Measurements from ENCODE around the gene ARID5A. TPM values are rescaled to one million over a fixed set of nuclear protein-coding genes. Genes with fewer than 3 reads are reported as not detected.
A peak's percentile ranks its signal among the peaks of the same experiment; 100 is the strongest.

The ARID5A gene
- total and polyA plus RNA-seq, 2 of the 13 experiments (the other 11 are each of a cell fraction or from before 2014, with no cell fraction given) = 6.0 to 9.5 TPM

- TF ChIP-seq, protein P1, sequence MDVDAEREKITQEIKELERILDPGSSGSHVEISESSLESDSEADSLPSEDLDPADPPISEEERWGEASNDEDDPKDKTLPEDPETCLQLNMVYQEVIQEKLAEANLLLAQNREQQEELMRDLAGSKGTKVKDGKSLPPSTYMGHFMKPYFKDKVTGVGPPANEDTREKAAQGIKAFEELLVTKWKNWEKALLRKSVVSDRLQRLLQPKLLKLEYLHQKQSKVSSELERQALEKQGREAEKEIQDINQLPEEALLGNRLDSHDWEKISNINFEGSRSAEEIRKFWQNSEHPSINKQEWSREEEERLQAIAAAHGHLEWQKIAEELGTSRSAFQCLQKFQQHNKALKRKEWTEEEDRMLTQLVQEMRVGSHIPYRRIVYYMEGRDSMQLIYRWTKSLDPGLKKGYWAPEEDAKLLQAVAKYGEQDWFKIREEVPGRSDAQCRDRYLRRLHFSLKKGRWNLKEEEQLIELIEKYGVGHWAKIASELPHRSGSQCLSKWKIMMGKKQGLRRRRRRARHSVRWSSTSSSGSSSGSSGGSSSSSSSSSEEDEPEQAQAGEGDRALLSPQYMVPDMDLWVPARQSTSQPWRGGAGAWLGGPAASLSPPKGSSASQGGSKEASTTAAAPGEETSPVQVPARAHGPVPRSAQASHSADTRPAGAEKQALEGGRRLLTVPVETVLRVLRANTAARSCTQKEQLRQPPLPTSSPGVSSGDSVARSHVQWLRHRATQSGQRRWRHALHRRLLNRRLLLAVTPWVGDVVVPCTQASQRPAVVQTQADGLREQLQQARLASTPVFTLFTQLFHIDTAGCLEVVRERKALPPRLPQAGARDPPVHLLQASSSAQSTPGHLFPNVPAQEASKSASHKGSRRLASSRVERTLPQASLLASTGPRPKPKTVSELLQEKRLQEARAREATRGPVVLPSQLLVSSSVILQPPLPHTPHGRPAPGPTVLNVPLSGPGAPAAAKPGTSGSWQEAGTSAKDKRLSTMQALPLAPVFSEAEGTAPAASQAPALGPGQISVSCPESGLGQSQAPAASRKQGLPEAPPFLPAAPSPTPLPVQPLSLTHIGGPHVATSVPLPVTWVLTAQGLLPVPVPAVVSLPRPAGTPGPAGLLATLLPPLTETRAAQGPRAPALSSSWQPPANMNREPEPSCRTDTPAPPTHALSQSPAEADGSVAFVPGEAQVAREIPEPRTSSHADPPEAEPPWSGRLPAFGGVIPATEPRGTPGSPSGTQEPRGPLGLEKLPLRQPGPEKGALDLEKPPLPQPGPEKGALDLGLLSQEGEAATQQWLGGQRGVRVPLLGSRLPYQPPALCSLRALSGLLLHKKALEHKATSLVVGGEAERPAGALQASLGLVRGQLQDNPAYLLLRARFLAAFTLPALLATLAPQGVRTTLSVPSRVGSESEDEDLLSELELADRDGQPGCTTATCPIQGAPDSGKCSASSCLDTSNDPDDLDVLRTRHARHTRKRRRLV (CRISPR knock-in tag; IDR thresholded peaks at IDR 0.05) = no peak
- TF ChIP-seq CCDC6 (CRISPR knock-in tag; IDR thresholded peaks at IDR 0.05) (peak; percentile 75; the same call in 1 of the 2 replicates), SNRNP70 (IDR thresholded peaks at IDR 0.05; ENCODE audit: low read depth, low read length) (no peak), ZBTB20 (CRISPR knock-in tag; IDR thresholded peaks at IDR 0.05; ENCODE audit: borderline replicate concordance, low read depth) (no peak), NFYC (CRISPR knock-in tag; IDR thresholded peaks at IDR 0.05) (no peak), CEBPG (CRISPR knock-in tag; IDR thresholded peaks at IDR 0.05) (no peak), GATA4 (IDR thresholded peaks at IDR 0.05; ENCODE audit: borderline replicate concordance, low read depth) (no peak), DRAP1 (CRISPR knock-in tag; IDR thresholded peaks at IDR 0.05) (peak; percentile 47; the same call in 1 of the 2 replicates), TAF1 (CRISPR knock-in tag; IDR thresholded peaks at IDR 0.05) (no peak), LBX2 (CRISPR knock-in tag; IDR thresholded peaks at IDR 0.05; ENCODE audit: borderline replicate concordance) (no peak), ZNF644 (CRISPR knock-in tag; IDR thresholded peaks at IDR 0.05; ENCODE audit: low read depth) (no peak), ZNF232 (CRISPR knock-in tag; IDR thresholded peaks at IDR 0.05; ENCODE audit: borderline replicate concordance) (peak; percentile 66; the same call in 1 of the 2 replicates), SP2 (CRISPR knock-in tag; IDR thresholded peaks at IDR 0.05) (no peak), ZNF460 (CRISPR knock-in tag; IDR thresholded peaks at IDR 0.05; ENCODE audit: borderline replicate concordance) (no peak), ZNF879 (CRISPR knock-in tag; IDR thresholded peaks at IDR 0.05) (no peak), MYNN (CRISPR knock-in tag; IDR thresholded peaks at IDR 0.05; ENCODE audit: low read depth) (no peak), ZNF780A (CRISPR knock-in tag; IDR thresholded peaks at IDR 0.05) (no peak)
- TF ChIP-seq, protein P2, sequence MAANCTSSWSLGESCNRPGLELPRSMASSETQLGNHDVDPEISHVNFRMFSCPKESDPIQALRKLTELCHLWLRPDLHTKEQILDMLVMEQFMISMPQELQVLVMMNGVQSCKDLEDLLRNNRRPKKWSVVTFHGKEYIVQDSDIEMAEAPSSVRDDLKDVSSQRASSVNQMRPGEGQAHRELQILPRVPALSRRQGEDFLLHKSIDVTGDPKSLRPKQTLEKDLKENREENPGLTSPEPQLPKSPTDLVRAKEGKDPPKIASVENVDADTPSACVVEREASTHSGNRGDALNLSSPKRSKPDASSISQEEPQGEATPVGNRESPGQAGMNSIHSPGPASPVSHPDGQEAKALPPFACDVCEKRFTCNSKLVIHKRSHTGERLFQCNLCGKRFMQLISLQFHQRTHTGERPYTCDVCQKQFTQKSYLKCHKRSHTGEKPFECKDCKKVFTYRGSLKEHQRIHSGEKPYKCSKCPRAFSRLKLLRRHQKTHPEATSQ (CRISPR knock-in tag; IDR thresholded peaks at IDR 0.05; ENCODE audit: borderline replicate concordance) = no peak
- TF ChIP-seq, protein P3, sequence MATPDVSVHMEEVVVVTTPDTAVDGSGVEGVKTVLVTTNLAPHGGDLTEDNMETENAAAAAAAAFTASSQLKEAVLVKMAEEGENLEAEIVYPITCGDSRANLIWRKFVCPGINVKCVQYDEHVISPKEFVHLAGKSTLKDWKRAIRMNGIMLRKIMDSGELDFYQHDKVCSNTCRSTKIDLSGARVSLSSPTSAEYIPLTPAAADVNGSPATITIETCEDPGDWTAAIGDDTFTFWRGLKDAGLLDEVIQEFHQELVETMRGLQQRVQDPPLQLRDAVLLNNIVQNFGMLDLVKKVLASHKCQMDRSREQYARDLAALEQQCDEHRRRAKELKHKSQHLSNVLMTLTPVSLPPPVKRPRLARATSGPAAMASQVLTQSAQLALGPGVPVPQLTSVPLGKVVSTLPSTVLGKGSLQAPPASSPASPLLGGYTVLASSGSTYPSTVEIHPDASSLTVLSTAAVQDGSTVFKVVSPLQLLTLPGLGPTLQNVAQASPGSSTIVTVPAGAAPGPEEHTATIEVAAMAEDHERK (CRISPR knock-in tag; IDR thresholded peaks at IDR 0.05; ENCODE audit: low read depth) = no peak
- TF ChIP-seq, protein P4, sequence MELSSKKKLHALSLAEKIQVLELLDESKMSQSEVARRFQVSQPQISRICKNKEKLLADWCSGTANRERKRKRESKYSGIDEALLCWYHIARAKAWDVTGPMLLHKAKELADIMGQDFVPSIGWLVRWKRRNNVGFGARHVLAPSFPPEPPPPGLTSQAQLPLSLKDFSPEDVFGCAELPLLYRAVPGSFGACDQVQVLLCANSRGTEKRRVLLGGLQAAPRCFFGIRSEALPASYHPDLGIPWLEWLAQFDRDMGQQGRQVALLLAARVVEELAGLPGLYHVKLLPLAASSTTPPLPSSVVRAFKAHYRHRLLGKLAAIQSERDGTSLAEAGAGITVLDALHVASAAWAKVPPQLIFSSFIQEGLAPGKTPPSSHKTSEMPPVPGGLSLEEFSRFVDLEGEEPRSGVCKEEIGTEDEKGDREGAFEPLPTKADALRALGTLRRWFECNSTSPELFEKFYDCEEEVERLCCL (CRISPR knock-in tag; IDR thresholded peaks at IDR 0.05; ENCODE audit: borderline replicate concordance) = no peak
Measured at GRCh38 chr2:96509114-96509846, 27.3 kb upstream of the ARID5A start (continued).
